WTC11 (cell line): ENCODE measurements around the gene NSL1. TPM values are rescaled to one million over a fixed set of nuclear protein-coding genes. Genes with fewer than 3 reads are reported as not detected.

Source experiments
- CREM ChIP-seq: sonication (generic); formaldehyde crosslinking; IDR thresholded peaks from 2 replicates; pipeline ENCODE4 v1.8.1; 2022; ENCODE audit warnings: mild to moderate bottlenecking, missing genetic modification reagents, moderate library complexity
- ELF4 ChIP-seq: sonication (generic); formaldehyde crosslinking; IDR thresholded peaks from 2 replicates; pipeline ENCODE4 v1.8.1; 2022; ENCODE audit warnings: low read depth, mild to moderate bottlenecking, moderate library complexity, missing genetic modification reagents
- ETV6 ChIP-seq: sonication (generic); formaldehyde crosslinking; IDR thresholded peaks from 2 replicates; pipeline ENCODE4 v1.8.1; 2022; ENCODE audit warnings: mild to moderate bottlenecking, missing genetic modification reagents
- FOXJ3 ChIP-seq: sonication (generic); formaldehyde crosslinking; IDR thresholded peaks from 2 replicates; pipeline ENCODE4 v1.9.0; 2021; ENCODE audit warnings: missing genetic modification reagents, mild to moderate bottlenecking, borderline replicate concordance
- FOXK1 ChIP-seq: sonication (generic); formaldehyde crosslinking; IDR thresholded peaks from 2 replicates; pipeline ENCODE4 v1.8.0; 2022; ENCODE audit warnings: mild to moderate bottlenecking, moderate library complexity, missing genetic modification reagents
- JAZF1 ChIP-seq: fragments of 250-450 bp; sonication (Bioruptor Pico); IDR thresholded peaks from 2 replicates; pipeline ENCODE4 v1.9.0; 2021; ENCODE audit warnings: moderate library complexity, mild to moderate bottlenecking, inconsistent platforms
- JUN ChIP-seq: sonication (generic); formaldehyde crosslinking; IDR thresholded peaks from 2 replicates; pipeline ENCODE4 v1.8.0; 2023; ENCODE audit warnings: mild to moderate bottlenecking, missing genetic modification reagents
- MXD4 ChIP-seq: fragments of 250-450 bp; sonication (Bioruptor Pico); IDR thresholded peaks from 2 replicates; pipeline ENCODE4 v1.8.0; 2021; ENCODE audit warnings: mild to moderate bottlenecking, moderate library complexity, borderline replicate concordance
- NFE2L1 ChIP-seq: sonication (generic); formaldehyde crosslinking; IDR thresholded peaks from 2 replicates; pipeline ENCODE4 v1.8.1; 2023; ENCODE audit warnings: missing genetic modification reagents
- PRRX2 ChIP-seq: fragments of 250-450 bp; sonication (Bioruptor Pico); IDR thresholded peaks from 2 replicates; pipeline ENCODE4 v1.8.0; 2021; ENCODE audit warnings: mild to moderate bottlenecking
- RELA ChIP-seq: sonication (generic); formaldehyde crosslinking; IDR thresholded peaks from 2 replicates; pipeline ENCODE4 v1.8.1; 2022; ENCODE audit warnings: missing genetic modification reagents, mild to moderate bottlenecking, borderline replicate concordance
- RORB ChIP-seq: fragments of 250-450 bp; sonication (Bioruptor Pico); IDR thresholded peaks from 2 replicates; pipeline ENCODE4 v1.9.0; 2021; ENCODE audit warnings: mild to moderate bottlenecking
- SMAD3 ChIP-seq: sonication (generic); formaldehyde crosslinking; IDR thresholded peaks from 2 replicates; pipeline ENCODE4 v1.8.0; 2022; ENCODE audit warnings: missing genetic modification reagents, mild to moderate bottlenecking, borderline replicate concordance
- SMAD4 ChIP-seq: sonication (generic); formaldehyde crosslinking; IDR thresholded peaks from 2 replicates; pipeline ENCODE4 v1.8.0; 2022; ENCODE audit warnings: mild to moderate bottlenecking, missing genetic modification reagents
- SOX15 ChIP-seq: fragments of 250-450 bp; sonication (Bioruptor Pico); IDR thresholded peaks from 2 replicates; pipeline ENCODE4 v1.9.0; 2021; ENCODE audit warnings: mild to moderate bottlenecking
- SP1 ChIP-seq: sonication (generic); formaldehyde crosslinking; conservative IDR thresholded peaks from 2 replicates; pipeline ENCODE4 v1.8.1; 2022; ENCODE audit warnings: missing genetic modification reagents
- ZBTB21 ChIP-seq: sonication (generic); formaldehyde crosslinking; IDR thresholded peaks from 2 replicates; pipeline ENCODE4 v1.8.1; 2023; ENCODE audit warnings: mild to moderate bottlenecking, missing genetic modification reagents, borderline replicate concordance
- ZNF232 ChIP-seq: sonication (generic); formaldehyde crosslinking; IDR thresholded peaks from 2 replicates; pipeline ENCODE4 v1.8.0; 2022; ENCODE audit warnings: mild to moderate bottlenecking, missing genetic modification reagents
- total RNA-seq: library from RNA; stranded (reverse); gene quantifications from 3 replicates; pipeline ENCODE4 v1.2.3, GENCODE V29; 2021
- TF ChIP-seq, protein P1 (sequence below): sonication (generic); formaldehyde crosslinking; IDR thresholded peaks from 2 replicates; pipeline ENCODE4 v1.8.1; 2023; ENCODE audit warnings: mild to moderate bottlenecking, missing genetic modification reagents, moderate library complexity
- TF ChIP-seq, protein P2 (sequence below): fragments of 250-450 bp; sonication (Bioruptor Pico); IDR thresholded peaks from 2 replicates; pipeline ENCODE4 v1.9.0; 2021; ENCODE audit warnings: moderate library complexity, mild to moderate bottlenecking, inconsistent platforms, borderline replicate concordance
- TF ChIP-seq, protein P3 (sequence below): fragments of 200-600 bp; IDR thresholded peaks from 2 replicates; pipeline ENCODE4 v1.8.0; 2022; ENCODE audit warnings: antibody characterized with exemption
- TF ChIP-seq, protein P4 (sequence below): sonication (generic); formaldehyde crosslinking; IDR thresholded peaks from 2 replicates; pipeline ENCODE4 v1.8.1; 2023; ENCODE audit warnings: mild to moderate bottlenecking, missing genetic modification reagents
- TF ChIP-seq, protein P5 (sequence below): sonication (generic); formaldehyde crosslinking; IDR thresholded peaks from 2 replicates; pipeline ENCODE4 v1.8.1; 2023; ENCODE audit warnings: mild to moderate bottlenecking, moderate library complexity, missing genetic modification reagents

The NSL1 gene
- total RNA-seq, 1 experiment from 2014 or later: 55.7 TPM

DNA sequence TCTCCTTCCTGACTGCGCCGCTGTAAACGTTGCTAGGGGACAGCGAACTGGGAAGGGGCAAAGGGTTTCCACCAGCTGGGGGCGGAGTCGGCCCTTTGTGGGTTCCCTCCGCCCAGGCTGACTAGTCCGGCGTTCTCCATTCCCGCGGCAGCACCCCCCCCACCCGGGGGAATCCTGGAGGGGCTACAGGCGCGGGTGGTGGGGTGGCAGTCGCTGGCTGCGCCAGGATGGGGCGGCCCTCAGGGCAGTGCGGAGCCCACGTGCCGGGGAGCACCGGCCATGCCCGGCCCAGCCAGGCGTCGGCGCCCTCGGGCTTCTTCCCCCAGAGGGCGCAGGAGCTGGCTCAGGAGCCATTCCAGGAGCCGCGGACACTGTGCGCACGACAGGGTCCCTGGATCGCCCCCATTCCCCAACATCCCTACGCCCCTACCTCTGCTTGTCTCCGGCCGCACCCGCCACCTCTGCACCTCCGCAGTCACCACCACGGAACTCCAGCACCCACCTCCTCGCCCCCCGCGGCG is 92.4 kb downstream of the NSL1 start (continued):
- TF ChIP-seq MXD4 (CRISPR knock-in tag): 0 out of 2 replicates have a peak, but pooled peaks have one; percentile 13
- TF ChIP-seq ZNF232: peak; percentile 75; the same call in 1 of the 2 replicates
- no peak for TF ChIP-seq RORB
- TF ChIP-seq, protein P1, sequence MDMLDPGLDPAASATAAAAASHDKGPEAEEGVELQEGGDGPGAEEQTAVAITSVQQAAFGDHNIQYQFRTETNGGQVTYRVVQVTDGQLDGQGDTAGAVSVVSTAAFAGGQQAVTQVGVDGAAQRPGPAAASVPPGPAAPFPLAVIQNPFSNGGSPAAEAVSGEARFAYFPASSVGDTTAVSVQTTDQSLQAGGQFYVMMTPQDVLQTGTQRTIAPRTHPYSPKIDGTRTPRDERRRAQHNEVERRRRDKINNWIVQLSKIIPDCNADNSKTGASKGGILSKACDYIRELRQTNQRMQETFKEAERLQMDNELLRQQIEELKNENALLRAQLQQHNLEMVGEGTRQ: peak; percentile 75
- 0 out of 2 replicates have a peak, but pooled peaks have one; percentile 41 for TF ChIP-seq SP1
- no peak for TF ChIP-seq FOXJ3 (CRISPR knock-in tag)
- TF ChIP-seq PRRX2 (CRISPR knock-in tag): no peak
- TF ChIP-seq ZBTB21 (CRISPR knock-in tag): peak; percentile 75; the same call in 1 of the 2 replicates
- no peak for TF ChIP-seq SMAD4 (CRISPR knock-in tag)
- TF ChIP-seq NFE2L1 (CRISPR knock-in tag): no peak
- TF ChIP-seq FOXK1 (CRISPR knock-in tag): peak; percentile 82; the same call in 1 of the 2 replicates
- TF ChIP-seq RELA (CRISPR knock-in tag): peak; percentile 61; the same call in 1 of the 2 replicates
- TF ChIP-seq JAZF1 (CRISPR knock-in tag): no peak
- TF ChIP-seq ELF4 (CRISPR knock-in tag): no peak
- peak; percentile 57 for TF ChIP-seq ETV6
- TF ChIP-seq, protein P2, sequence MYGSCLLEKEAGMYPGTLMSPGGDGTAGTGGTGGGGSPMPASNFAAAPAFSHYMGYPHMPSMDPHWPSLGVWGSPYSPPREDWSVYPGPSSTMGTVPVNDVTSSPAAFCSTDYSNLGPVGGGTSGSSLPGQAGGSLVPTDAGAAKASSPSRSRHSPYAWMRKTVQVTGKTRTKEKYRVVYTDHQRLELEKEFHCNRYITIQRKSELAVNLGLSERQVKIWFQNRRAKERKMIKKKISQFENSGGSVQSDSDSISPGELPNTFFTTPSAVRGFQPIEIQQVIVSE: no peak
- no peak for TF ChIP-seq SMAD3 (CRISPR knock-in tag)
- TF ChIP-seq, protein P3, sequence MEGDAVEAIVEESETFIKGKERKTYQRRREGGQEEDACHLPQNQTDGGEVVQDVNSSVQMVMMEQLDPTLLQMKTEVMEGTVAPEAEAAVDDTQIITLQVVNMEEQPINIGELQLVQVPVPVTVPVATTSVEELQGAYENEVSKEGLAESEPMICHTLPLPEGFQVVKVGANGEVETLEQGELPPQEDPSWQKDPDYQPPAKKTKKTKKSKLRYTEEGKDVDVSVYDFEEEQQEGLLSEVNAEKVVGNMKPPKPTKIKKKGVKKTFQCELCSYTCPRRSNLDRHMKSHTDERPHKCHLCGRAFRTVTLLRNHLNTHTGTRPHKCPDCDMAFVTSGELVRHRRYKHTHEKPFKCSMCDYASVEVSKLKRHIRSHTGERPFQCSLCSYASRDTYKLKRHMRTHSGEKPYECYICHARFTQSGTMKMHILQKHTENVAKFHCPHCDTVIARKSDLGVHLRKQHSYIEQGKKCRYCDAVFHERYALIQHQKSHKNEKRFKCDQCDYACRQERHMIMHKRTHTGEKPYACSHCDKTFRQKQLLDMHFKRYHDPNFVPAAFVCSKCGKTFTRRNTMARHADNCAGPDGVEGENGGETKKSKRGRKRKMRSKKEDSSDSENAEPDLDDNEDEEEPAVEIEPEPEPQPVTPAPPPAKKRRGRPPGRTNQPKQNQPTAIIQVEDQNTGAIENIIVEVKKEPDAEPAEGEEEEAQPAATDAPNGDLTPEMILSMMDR: no peak
- no peak for TF ChIP-seq SOX15
- 0 out of 2 replicates have a peak, but pooled peaks have one; percentile 43 for TF ChIP-seq JUN (CRISPR knock-in tag)
- TF ChIP-seq, protein P4, sequence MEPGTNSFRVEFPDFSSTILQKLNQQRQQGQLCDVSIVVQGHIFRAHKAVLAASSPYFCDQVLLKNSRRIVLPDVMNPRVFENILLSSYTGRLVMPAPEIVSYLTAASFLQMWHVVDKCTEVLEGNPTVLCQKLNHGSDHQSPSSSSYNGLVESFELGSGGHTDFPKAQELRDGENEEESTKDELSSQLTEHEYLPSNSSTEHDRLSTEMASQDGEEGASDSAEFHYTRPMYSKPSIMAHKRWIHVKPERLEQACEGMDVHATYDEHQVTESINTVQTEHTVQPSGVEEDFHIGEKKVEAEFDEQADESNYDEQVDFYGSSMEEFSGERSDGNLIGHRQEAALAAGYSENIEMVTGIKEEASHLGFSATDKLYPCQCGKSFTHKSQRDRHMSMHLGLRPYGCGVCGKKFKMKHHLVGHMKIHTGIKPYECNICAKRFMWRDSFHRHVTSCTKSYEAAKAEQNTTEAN (CRISPR knock-in tag): no peak
- TF ChIP-seq, protein P5, sequence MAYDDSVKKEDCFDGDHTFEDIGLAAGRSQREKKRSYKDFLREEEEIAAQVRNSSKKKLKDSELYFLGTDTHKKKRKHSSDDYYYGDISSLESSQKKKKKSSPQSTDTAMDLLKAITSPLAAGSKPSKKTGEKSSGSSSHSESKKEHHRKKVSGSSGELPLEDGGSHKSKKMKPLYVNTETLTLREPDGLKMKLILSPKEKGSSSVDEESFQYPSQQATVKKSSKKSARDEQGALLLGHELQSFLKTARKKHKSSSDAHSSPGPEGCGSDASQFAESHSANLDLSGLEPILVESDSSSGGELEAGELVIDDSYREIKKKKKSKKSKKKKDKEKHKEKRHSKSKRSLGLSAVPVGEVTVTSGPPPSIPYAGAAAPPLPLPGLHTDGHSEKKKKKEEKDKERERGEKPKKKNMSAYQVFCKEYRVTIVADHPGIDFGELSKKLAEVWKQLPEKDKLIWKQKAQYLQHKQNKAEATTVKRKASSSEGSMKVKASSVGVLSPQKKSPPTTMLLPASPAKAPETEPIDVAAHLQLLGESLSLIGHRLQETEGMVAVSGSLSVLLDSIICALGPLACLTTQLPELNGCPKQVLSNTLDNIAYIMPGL (CRISPR knock-in tag): peak; percentile 73
- no peak for TF ChIP-seq CREM (CRISPR knock-in tag)
